Measurements from ENCODE around the gene SYNPO2L.
"Not testable (repeated sequence)": the region's sequence is repeated elsewhere in the genome, so short reads cannot be mapped to it uniquely, and the experiment has no call there.

Gene SYNPO2L

GRCh38 chr10:73648975-73649829, 6.6 kb downstream of the SYNPO2L start:
- DNase-seq = no peak

DNA sequence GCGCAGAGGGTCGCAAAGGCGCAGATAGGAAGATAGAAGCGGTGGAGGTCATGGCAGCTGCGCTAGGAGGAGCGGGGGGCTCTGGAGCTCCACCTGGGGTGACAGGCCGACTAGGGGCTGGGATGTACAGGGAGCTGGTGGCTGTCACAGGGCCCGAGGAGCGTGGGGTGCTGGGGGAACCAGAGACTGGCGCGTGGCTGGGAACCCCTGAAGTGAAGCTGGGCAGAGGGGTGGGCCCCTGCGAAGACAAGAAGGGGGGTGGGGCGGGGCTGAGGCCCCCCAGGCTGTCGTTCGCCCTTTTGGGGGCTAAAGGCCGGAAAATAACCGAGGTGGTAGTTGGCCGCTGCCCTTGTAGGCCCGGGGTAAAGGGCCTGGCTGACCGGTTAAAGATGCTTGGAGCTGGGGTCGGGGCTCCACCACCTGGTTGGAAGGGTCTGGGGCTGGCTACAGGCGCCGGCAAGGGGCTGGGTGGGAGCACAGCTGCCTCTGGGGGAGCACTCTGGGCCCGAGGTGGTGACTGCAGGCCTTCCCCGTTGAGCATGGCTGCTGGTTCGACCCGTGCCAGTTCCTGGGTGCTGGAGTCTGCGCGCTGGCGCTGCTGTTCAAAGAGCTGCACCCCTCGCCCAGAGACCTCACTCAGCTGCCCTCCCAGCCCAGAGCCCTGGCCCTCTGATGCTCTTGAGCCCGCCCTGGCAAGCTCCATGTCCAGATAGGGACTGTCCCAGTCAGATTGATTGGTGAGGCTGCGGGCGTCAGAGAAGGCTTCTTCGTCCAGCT, 7.8 kb downstream of the SYNPO2L start:
- no peak for DNase-seq

DNA sequence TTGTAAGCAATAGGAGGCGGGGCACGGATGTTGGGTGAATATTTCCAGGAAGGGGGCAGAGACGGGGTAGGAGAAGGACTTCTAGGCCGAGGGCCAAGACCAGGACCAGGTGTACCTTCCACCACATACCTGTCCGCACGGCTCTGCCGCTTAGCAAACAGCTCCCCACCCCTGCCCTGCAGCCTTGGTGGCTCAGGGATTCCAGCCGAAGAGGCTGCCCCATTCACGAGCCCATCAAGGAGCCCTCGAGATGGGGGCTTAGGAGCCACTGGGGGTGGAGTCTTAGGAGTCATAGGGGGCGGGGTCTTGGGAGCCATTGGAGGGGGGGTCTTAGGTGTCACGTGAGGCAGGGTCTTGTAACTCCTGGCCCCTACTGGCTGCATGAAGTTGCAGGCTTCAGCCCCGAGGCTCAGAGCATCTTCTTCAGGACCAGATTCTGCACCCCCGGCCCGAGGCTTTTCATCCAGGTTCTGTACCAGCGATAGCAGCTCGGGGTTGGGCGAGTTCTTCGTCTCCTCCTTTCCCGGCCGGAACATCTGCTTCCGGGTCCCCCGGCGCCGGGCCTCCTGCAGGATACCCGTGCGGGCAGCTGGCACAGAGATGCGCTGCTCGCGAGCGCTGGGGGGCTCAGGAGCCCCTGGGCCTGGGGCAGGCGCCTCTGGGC, 8.5 kb downstream of the SYNPO2L start:
- DNase-seq = no peak

DNA sequence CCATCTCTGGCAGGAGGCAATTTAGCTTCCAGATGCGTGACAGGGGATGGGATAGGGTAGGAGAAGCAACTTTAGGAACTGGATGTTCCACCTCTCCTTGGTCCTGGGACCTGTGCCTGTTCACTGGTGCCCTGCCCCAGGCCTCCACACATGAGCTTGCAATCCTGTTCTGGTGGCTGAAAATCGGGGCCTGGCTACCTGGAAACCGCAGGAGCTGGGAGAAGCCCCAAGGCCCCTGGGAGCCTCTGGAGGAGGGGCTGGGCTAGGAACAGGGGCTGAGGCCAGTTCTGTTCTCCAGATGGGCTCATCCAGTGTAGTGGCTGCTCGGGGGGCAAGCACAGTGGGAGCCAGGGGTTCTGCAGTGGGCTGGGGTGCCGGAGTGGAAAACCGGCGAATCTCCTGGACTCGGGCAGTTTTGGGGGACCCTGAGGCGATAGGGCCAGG, 9.2 kb downstream of the SYNPO2L start:
- DNase-seq = no peak

DNA sequence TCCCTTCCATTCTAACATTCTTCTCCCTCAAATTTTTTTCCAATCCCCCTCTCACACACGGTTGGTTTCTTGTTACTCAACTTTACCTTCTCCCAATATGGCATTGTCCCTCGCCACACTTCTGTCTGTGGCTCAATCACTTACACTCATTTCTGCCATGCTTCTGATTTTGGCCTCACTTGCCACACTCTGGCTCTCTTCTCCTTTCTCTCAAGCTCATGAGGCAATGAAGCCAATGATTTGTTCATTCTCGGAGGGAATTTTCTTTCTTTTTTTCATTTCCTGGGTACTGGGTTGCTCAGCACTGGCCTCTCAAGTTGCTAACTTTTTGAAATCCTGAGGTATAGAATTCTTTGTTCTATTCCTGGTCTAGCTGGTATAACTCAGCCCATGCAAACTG, 10.6 kb downstream of the SYNPO2L start:
- DNase-seq = no peak

DNA sequence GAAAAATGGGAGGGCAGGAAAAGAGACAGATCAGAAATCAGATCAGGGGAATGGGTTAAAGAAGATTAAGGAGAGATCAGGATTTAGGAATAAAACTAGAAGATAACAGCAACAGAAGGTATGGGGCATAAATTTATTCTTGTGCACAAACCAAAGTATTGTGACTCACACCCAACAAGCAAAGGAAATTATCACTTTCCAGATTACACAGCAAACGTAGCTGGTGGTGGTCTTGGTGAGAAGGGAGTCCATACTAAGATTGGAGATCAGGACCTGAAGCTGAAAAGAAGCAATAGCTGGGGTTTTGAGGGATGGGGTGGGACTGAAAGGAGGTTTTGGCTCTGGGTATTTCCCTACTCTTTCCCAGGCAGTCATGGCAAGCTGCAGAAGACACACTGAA, 11.1 kb downstream of the SYNPO2L start:
- no peak for DNase-seq

DNA sequence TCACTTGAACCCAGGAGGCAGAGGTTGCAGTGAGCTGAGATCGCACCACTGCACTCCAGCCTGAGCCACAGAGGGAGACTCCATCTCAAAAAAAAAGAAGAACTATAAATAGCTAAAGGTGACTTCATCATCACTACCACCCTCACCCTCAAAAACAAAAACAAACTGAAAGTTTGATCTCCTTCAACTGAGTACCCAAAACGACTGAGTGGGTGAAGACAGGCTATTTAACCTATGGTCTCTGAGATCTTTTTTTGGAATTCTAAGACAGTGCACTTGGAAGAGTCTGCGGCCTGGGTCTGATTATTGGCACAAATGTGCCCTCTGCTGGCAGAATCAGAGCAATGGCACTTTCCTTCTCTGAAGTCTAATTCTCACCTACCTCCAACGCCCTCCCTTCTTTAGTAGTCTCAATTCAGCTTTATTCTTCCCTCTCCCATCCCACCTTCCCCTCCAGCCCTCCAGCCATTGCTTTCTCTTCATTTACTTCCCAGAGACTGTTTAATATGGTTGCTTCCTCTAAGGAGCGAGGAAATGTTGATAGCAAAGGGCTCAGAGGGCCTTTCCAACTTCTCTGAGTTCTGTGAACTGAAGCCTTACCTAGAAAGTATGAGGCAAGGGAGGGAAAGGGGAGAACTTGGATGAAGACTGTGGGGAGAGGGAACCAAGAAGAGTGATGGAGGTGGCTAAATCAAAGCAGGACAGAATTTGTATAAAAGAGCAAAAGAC, 11.7 kb downstream of the SYNPO2L start:
- peak; percentile 55 for DNase-seq

- DNase-seq = no peak
Measured at GRCh38 chr10:73643362-73643761, 12.5 kb downstream of the SYNPO2L start.

- no peak for DNase-seq
Measured at GRCh38 chr10:73641328-73642060, 14.3 kb downstream of the SYNPO2L start, which contains the start of gene MYOZ1. Gene MYOZ1 (minus strand): TSS chr10:73641474. CDS start chr10:73640017, 1,457 bp downstream.

DNA sequence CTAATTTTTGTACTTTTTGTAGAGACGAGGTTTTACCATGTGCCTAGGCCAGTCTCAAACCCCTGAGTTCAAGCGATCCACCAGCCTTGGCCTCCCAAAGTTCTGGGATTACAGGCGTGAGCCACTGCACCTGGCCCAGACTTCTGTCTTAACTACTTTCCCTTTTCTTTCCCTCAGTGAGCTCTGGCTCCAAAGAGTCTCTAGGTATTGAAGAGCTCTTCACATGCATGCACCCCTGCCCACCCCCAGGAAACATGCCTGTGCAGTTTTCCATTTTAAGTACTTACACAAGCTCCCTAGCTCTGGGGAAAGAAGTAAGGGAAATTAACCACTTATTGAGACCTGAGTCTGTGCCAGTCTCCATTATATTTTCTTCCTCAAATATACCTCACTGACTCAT, 16.5 kb downstream of the SYNPO2L start:
- no peak for DNase-seq

- DNase-seq = no peak
Measured at GRCh38 chr10:73635781-73636180, 20.0 kb downstream of the SYNPO2L start.

DNA sequence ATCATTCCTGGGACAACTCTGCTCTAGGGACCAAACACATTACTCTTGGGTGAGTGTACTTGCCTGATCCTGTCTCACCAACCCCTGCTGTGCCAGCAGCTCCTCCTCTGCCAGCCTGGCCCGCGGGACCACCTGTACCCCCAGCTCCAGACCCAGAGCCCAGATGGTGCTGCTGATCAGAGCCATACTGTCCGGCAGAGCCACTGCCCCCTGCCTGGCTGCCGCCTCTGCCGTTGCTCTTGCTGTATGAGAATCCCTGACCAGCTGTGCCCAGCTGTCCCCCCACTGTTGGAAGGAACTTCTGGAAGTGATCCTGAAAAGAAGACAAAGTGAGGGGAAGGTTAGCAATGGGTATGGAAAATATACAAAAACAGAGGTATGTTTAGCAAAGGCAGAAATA, 21.4 kb downstream of the SYNPO2L start:
- no peak for DNase-seq

GRCh38 chr10:73629165-73629564, 26.7 kb downstream of the SYNPO2L start:
- DNase-seq = no peak

- no peak for DNase-seq
Measured at GRCh38 chr10:73628405-73628804, 27.4 kb downstream of the SYNPO2L start.

DNA sequence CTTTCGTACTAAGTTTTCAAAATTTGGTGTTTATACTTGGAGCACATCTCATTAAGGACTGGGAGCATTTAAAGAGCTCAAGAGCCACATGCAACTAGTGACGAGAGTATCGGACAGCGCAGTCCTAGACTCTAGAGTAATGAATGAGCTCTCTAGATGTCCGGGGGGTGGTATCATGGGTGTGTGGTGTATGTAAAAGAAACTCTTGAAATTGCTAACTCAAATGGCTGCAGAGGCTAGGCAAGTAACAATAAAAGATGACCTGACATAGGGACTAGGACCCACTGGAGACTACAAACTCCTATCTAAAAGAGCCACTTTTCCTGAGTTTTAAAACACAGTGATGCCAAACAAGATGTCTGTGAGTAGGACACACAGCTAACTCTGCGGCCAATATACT, 28.5 kb downstream of the SYNPO2L start:
- no peak for DNase-seq

GRCh38 chr10:73625884-73626752, 29.7 kb downstream of the SYNPO2L start:
- peak; percentile 95 for DNase-seq

DNA sequence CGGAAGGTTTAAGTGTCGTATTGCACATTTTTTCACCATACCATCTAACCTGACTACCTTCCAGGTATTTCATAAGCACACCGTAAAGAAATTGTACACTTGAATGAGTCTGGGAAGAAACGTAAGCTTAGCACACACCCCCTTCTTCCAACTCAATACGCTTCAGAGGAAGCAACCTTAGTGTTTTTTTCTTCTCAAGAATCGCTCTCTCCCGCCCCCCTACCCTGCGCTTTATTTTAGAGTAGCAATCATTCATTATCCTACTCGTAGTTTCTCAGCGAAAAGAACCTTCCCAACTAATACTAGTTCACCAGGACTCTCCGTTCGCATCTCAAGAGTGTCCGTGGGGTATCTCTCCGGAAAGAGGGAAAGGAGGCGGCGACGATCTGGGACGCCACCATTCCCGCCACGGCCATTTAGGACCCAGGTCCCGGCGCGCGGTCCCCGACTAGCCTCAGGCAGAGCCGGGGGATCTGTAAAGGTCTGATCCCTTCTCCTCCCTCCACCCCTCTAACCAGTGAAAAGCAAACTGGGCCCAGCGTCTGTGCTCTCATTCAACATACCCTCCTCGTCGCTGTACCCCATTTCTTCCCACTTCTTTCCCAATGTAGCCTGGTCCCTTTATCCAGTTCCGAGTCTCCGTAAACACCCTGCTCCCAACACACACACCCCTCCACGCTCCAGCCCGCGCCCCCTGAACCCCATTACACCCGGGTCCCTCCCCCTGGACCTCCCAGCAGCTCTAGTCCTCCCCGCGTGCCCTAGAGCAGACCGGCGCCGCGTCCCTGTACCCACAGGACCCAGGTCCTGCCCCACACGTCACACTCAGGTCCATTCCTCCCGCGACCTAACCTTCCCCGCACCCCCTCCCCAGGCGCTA, 30.6 kb downstream of the SYNPO2L start:
- peak; percentile 14 for DNase-seq

DNA sequence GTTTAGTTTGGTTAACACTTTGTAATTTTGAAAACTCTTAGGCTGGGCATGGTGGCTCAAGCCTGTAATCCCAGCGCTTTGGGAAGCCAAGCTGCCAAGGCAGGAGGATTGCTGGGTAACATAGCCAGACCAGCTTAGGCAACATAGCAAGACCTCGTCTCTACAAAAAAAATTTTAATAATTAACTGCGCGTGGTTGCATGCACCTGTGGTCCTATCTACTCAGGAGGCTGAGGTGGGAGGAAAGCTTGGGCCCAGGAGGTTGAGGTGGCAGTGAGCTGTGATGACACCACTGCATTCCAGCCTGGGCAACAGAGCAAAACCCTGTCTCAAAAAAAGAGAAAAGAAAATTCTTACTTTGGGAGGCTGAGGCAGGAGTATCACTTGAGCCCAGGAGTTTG, 32.8 kb downstream of the SYNPO2L start:
- DNase-seq = no peak

DNA sequence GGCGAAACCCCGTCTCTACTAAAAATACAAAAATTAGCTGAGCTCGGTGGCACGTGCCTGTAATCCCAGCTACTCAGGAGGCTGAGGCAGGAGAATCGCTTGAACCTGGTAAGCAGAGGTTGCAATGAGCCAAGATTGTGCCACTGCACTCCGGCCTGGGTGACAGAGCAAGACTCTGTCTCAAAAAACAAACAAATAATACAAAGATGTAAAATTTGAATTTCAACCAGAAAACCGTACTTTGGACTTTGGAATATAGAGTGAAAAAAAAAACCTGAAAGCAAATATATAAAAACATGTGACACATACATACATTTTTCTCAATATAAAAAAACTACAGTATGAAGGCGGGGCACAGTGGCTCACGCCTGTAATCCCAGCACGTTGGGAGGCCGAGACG, 34.9 kb downstream of the SYNPO2L start:
- not testable (repeated sequence) for DNase-seq

GRCh38 chr10:73617143-73617542, 38.7 kb downstream of the SYNPO2L start:
- not testable (repeated sequence) for DNase-seq
